Spleen (tissue), 11 donors: ENCODE data around the gene CCDC87. TPM values are rescaled to one million over a fixed set of nuclear protein-coding genes. Genes with fewer than 3 reads are reported as not detected.

Experiments
- DNase-seq: peaks from one replicate; pipeline ENCODE4 v3.0.0-alpha.2; 2020
- H3K27ac ChIP-seq, 8 donors: fragments of 200-600 bp; sonication (generic) in 7 of 8; 1 replicate in 4 of 8; 2 replicates in 4 of 8; pipeline versions ENCODE4 v1.5.0 to v1.8.0; 2016 to 2021; ENCODE audit warnings: inconsistent platforms in 4 of 8, mild to moderate bottlenecking in 4 of 8, moderate library complexity in 1 of 8
- H3K27me3 ChIP-seq, 7 donors: fragments of 200-600 bp; sonication (generic) in 6 of 7; replicated peaks in 1 of 7; 1 replicate in 4 of 7; 2 replicates in 3 of 7; pipeline versions ENCODE4 v1.5.0 to v1.8.0; 2016 to 2021; ENCODE audit warnings: inconsistent platforms in 3 of 7, mild to moderate bottlenecking in 1 of 7
- H3K36me3 ChIP-seq, 6 donors: fragments of 200-600 bp; sonication (generic) in 5 of 6; 1 replicate in 4 of 6; 2 replicates in 2 of 6; pipeline versions ENCODE4 v1.5.0 to v1.8.0; 2016 to 2021; ENCODE audit warnings: inconsistent platforms in 2 of 6
- H3K4me1 ChIP-seq, 6 donors: fragments of 200-600 bp; sonication (generic) in 5 of 6; 1 replicate in 3 of 6; 2 replicates in 3 of 6; pipeline versions ENCODE4 v1.5.0 to v1.8.0; 2016 to 2021; ENCODE audit warnings: inconsistent platforms in 3 of 6
- H3K4me3 ChIP-seq, 8 donors: fragments of 200-600 bp; sonication (generic) in 7 of 8; 1 replicate in 4 of 8; 2 replicates in 4 of 8; pipeline versions ENCODE4 v1.5.0 to v1.8.0; 2016 to 2021; ENCODE audit warnings: inconsistent platforms in 4 of 8, mild to moderate bottlenecking in 4 of 8, moderate library complexity in 2 of 8
- H3K9me3 ChIP-seq, 8 donors: fragments of 200-600 bp; sonication (generic) in 7 of 8; 1 replicate in 4 of 8; 2 replicates in 4 of 8; pipeline versions ENCODE4 v1.5.0 to v1.8.0; 2016 to 2021; ENCODE audit warnings: inconsistent platforms in 4 of 8
- CTCF ChIP-seq, 11 experiments: fragments of 200-600 bp in 7 of 11; fragments of 450-650 bp in 4 of 11; sonication (generic) in 4 of 11; IDR thresholded peaks in 8 of 11; conservative IDR thresholded peaks in 3 of 11; 1 replicate in 7 of 11; 2 replicates in 4 of 11; pipeline versions ENCODE4 v1.4.0 to v1.8.0; 2016 to 2021; ENCODE audit warnings: antibody characterized with exemption in 11 of 11, inconsistent platforms in 4 of 11, mild to moderate bottlenecking in 1 of 11
- POLR2A ChIP-seq, 3 donors: fragments of 450-650 bp; IDR thresholded peaks; one replicate each; pipeline ENCODE4 v1.5.1; 2017; ENCODE audit warnings: antibody characterized with exemption in 3 of 3, mild to moderate bottlenecking in 1 of 3
- POLR2AphosphoS5 ChIP-seq, 3 donors: sonication (generic); formaldehyde crosslinking; IDR thresholded peaks; one replicate each; pipeline ENCODE4 v1.5.1; 2017; ENCODE audit warnings: antibody characterized with exemption in 3 of 3
- WGBS, 5 donors: extraction: QIAGEN DNeasy Blood & Tissue Kit in 3 of 5; methylation state at CpG; one replicate each; pipeline versions ENCODE4 v1.1.5 to v1.1.7; 2013 to 2018; 5-methylcytosine and 5-hydroxymethylcytosine counted together
- intact Hi-C: fragments of 100-400 bp; cut with DNase I; formaldehyde crosslinking; loops from one replicate; pipeline ENCODE4 v1.15.0; 2023; ENCODE audit warnings: low total_unique reads
- polyA plus RNA-seq, 3 donors: library from polyadenylated mRNA; stranded (reverse); fragments of 200-250 nt; gene quantifications; one replicate each; pipeline ENCODE4 v1.2.1, GENCODE V29; 2013
- total RNA-seq, 7 donors: library from RNA; depleted of rRNA in 3 of 7; stranded (reverse); fragments of >200 nt in 3 of 7; fragmentation: NEBNext Ultra II Directional in 4 of 7; extraction: Animal tissue kit (Norgen Biotek cat#: 25700) in 4 of 7; gene quantifications; one replicate each; pipeline versions ENCODE4 v1.1.0 to v1.2.1, GENCODE V29; 2016 to 2021
- donor health status: healthy with polysubstance abuse.
- donor health status: DM: no; HTN: no; CAD: no; lungs with moderate emphysema.
- donor health status: DM: no; HTN: no; CAD: no.
- donor health status: Bipolar disorder and iron deficiency.
- donor health status: healthy.
- donor health status: DM: no; HTN: no; CAD: no.
- donor health status: DM: yes; HTN: yes; CAD: no.

CCDC87 gene
- total and polyA plus RNA-seq, 10 donors: 0.04 to 0.79 (median 0.11) TPM; not detected in 2

GRCh38 chr11:66559866-66560676 is 32.8 kb downstream of the CCDC87 start:
- H3K36me3 ChIP-seq: peaks cover 0 to 12% (median 0%) of the 10 kb centered on the region in 6 donors
- peaks cover 4 to 11% (median 8%) of the 10 kb centered on the region in 6 donors for H3K4me1 ChIP-seq
- H3K27me3 ChIP-seq: peaks cover 0 to 42% (median 0%) of the 10 kb centered on the region in 7 donors
- H3K9me3 ChIP-seq: no peaks in the 10 kb centered on the region
- no peak overlapping the region for H3K27ac ChIP-seq
- WGBS, 5 donors: 80 to 88% (median 82%) methylated on average over 24 to 27 of the region's 27 CpGs
- intact Hi-C loops: no loop called here
- no peak overlapping the region for H3K4me3 ChIP-seq
- TF ChIP-seq POLR2A (IDR thresholded peaks at IDR 0.05) (no peak), POLR2AphosphoS5 (IDR thresholded peaks at IDR 0.05) (peak in 1 of 3 donors; percentile 9), CTCF (IDR thresholded peaks at IDR 0.05 in 8 of 11, conservative IDR thresholded peaks at IDR 0.05 in 3 of 11) (no peak)
- no peak for DNase-seq

- Histone ChIP-seq H3K36me3 (peaks cover 0 to 7% (median 0%) of the 10 kb centered on the region in 6 donors), H3K4me3 (peak overlapping the region in 1 of 8 donors; percentile 28), H3K4me1 (peaks cover 4 to 11% (median 8%) of the 10 kb centered on the region in 6 donors), H3K27ac (no peak overlapping the region), H3K9me3 (no peaks in the 10 kb centered on the region), H3K27me3 (peaks cover 0 to 42% (median 0%) of the 10 kb centered on the region in 7 donors)
- no peak for DNase-seq
- intact Hi-C loops: no loop called here
- WGBS, 5 donors: 17 to 36% (median 31%) methylated on average over 27 to 50 of the region's 50 CpGs
- peak in 1 of 3 donors; percentile 34 for TF ChIP-seq POLR2AphosphoS5 (IDR thresholded peaks at IDR 0.05)
- no peak for TF ChIP-seq POLR2A (IDR thresholded peaks at IDR 0.05)
Measured at GRCh38 chr11:66559142-66559865, 33.6 kb downstream of the CCDC87 start.

GRCh38 chr11:66557733-66558326 is 35.0 kb downstream of the CCDC87 start:
- TF ChIP-seq POLR2AphosphoS5 (IDR thresholded peaks at IDR 0.05): no peak
- no peak for TF ChIP-seq POLR2A (IDR thresholded peaks at IDR 0.05)
- TF ChIP-seq CTCF (IDR thresholded peaks at IDR 0.05 in 8 of 11, conservative IDR thresholded peaks at IDR 0.05 in 3 of 11): no peak
- Histone ChIP-seq H3K4me1 (peaks cover 4 to 11% (median 8%) of the 10 kb centered on the region in 6 donors), H3K27ac (no peak overlapping the region), H3K9me3 (no peaks in the 10 kb centered on the region), H3K4me3 (no peak overlapping the region), H3K36me3 (no peaks in the 10 kb centered on the region), H3K27me3 (peaks cover 0 to 42% (median 0%) of the 10 kb centered on the region in 7 donors)
- intact Hi-C loops: no loop called here
- no peak for DNase-seq
- 88 to 96% (median 93%) methylated on average over 11 to 24 of the region's 24 CpGs for WGBS, 5 donors

GRCh38 chr11:66556086-66556485 is 36.8 kb downstream of the CCDC87 start:
- 80 to 89% (median 82%) methylated on average over 4 to 7 of the region's 7 CpGs for WGBS, 5 donors
- no peak overlapping the region for H3K4me3 ChIP-seq
- no peak for TF ChIP-seq POLR2A (IDR thresholded peaks at IDR 0.05)
- no peak for DNase-seq
- no peak overlapping the region for H3K27ac ChIP-seq
- intact Hi-C loops: no loop called here
- H3K4me1 ChIP-seq: peaks cover 4 to 11% (median 8%) of the 10 kb centered on the region in 6 donors
- H3K9me3 ChIP-seq: no peaks in the 10 kb centered on the region
- no peaks in the 10 kb centered on the region for H3K36me3 ChIP-seq
- H3K27me3 ChIP-seq: peaks cover 0 to 42% (median 0%) of the 10 kb centered on the region in 7 donors
